NCI-H460 (cell line): ENCODE results near the gene WDR36. TPM values are rescaled to one million over a fixed set of nuclear protein-coding genes. Genes with fewer than 3 reads are reported as not detected.

Experiments used
- DNase-seq: peaks from one replicate; pipeline ENCODE4 v3.0.0-alpha.2; 2016; ENCODE audit warnings: low read depth; ENCODE audit errors: extremely low read depth
- polyA plus RNA-seq: library from polyadenylated mRNA; depleted of rRNA; stranded (reverse); fragments of >200 nt; gene quantifications from 2 replicates; pipeline ENCODE4 v1.2.3, GENCODE V29; 2014; cell fraction: nucleus; rRNA removed
- total RNA-seq: library from RNA; depleted of rRNA; stranded (reverse); fragments of >200 nt; shearing (Covaris generic); gene quantifications from 2 replicates; pipeline ENCODE4 v1.2.3, GENCODE V29; 2014; rRNA removed

WDR36 gene
- 64.4 and 73.1 TPM in 2 replicates for total RNA-seq
- 31.7 and 55.2 TPM in 2 replicates for polyA plus RNA-seq

GRCh38 chr5:111092062-111092853 is at the start of gene WDR36:
WDR36 (plus strand) TSS chr5:111092348; CDS start chr5:111092457, 109 bp downstream.
- peak; percentile 93 for DNase-seq

DNA sequence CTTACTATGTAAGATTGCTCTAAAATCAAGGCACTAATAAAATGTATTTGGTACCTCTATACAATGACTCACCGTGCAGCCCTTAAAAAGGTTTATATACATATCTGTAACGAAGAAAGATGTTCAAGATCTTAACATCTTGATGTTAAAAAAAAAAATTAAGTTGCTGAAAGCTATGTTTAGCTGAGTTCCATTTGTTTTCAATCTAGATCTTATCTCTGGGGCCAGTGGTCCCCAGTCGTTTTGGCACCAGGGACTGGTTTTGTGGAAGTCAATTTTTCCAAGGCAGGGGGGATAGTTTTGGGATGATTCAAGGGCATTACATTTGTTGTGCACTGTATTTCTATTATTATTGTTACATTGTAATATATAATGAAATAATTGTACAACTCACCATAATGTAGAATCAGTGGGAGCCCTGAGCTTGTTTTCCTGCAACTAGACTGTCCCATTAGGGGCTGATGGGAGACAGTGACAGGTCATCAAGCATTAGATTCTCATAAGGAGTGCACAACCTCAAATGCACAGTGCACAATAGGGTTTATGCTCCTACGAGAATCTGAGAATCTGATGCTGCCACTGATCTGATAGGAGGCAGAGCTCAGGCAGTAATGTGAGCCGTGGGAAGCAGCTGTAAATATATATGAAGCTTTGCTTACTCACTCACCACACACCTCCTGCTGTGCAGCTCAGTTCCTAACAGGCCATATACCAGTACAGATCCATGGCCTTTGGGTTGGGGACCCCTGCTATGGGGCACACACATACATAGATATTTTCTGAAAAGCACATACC is 48.2 kb upstream of the WDR36 start:
- DNase-seq, result no peak

DNA sequence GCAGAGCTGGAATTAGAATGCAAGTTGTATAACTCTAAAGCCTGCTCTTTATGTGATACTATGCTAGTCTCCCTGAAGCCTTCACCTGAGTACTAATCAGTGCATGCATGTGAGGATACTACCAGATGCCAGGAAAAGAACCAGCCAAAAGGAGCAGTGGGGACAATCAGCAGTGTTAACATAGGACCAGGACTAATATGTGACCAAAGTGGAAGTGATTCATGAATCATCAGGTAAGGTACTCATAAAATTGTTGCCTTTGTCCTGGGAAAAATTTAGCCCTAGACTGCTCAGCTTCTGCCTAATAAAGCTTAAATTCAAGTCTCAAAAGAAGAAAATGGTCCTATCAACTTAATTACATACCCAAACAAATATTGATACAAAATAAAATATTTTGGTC is 34.1 kb upstream of the WDR36 start:
- DNase-seq, result no peak

- DNase-seq, result no peak
Observed at GRCh38 chr5:111060169-111060568, 32.0 kb upstream of the WDR36 start.

DNA sequence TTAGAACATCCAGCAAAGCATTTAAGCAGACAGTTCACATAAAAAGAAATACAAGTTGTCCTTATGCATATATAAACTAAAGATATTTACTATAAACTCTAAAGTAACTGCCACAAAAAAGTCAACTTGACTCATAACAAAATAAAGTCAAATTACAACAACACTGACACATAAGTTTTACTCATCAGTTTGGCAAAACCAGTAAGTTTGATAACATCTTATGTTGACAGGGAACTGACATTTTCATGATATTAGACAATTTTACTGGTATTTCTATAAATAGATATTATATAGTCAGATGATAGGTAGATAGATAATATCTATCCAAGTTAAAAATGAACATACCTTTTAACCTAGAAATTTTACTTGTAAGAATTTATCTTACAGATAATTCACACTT is 30.5 kb upstream of the WDR36 start:
- DNase-seq, result no peak

DNA sequence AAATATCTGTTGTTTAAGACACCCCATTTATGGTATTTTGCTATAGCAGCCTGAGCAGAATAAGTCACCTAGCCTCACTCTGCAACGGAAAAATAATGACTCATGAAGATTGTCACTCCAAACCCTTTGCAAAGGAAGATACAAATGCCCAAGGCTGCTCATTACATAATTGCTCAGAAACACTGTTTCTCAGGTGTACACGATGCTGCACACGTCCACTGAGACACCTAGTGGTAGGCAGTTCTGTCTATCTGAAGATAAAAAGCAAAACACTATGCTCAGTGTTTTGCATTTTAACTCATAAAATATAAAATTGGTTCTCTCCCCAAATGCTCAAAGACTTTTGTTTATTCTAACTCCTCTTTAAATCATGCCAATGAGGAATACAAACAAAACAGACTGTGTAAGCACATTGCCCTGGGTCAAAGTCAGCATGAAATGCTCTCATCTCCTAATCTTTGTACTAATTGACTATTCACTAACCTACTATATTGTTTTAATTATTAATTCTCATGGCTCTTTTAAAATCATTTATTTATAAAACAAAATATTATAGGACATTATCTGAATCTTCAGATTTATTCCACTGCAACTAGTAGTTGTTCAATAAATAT is 28.3 kb upstream of the WDR36 start:
- DNase-seq, result no peak

- DNase-seq, result no peak
Observed at GRCh38 chr5:111066261-111066938, 25.7 kb upstream of the WDR36 start.

GRCh38 chr5:111068213-111068612 is 23.9 kb upstream of the WDR36 start:
- DNase-seq, result no peak

DNA sequence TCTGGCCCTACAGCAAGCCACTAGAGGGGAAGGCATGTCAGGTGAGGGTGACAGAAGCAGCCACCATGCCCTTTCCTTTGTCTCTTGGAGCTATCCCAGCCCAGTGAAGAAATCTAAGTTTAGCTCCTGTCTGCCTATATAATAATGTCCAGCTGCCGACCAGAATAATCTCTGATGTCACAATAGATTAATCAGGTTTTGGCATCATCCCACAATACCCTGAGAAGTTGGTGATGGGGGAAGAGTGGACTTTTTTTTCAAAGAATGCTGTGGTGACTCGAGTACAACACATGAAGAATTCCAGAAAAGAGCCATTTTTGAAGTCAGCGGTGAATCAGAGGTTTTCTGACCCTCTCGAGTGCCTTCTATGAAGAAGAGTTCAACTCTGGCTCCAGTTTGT is 22.3 kb upstream of the WDR36 start:
- DNase-seq, result no peak

- no peak for DNase-seq
Observed at GRCh38 chr5:111070272-111071134, 21.6 kb upstream of the WDR36 start.

DNA sequence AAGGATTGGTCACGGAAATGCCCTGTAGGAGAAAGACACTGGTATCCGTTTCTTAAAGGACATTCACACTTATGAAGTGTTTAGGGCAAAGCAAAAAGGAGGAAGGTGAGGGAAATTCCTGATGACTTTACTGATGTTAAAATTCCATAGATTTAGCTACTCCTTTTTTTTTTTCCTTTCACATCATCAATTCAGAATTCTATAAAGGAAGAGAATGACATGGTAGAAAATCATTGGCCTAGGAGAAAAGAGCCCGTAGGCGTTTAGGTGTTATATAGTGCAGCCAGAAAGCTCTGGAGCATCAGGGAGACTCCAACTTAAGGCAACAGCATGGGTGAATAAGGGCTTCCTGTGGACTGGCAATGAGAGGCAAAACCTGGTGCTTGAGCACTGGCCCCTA is 20.7 kb upstream of the WDR36 start, which contains the start of gene TSLP:
TSS of gene TSLP (plus strand) at position 301 of the 400 bp plus-strand sequence. CDS start 178 bp downstream, outside the sequence.
- DNase-seq, result no peak

GRCh38 chr5:111072949-111073682 is 19.0 kb upstream of the WDR36 start:
- DNase-seq, result peak; percentile 33

- no peak for DNase-seq
Observed at GRCh38 chr5:111074244-111074643, 17.9 kb upstream of the WDR36 start.

- DNase-seq, result peak; percentile 54
Observed at GRCh38 chr5:111075520-111075919, 16.6 kb upstream of the WDR36 start.

- DNase-seq, result no peak
Observed at GRCh38 chr5:111076091-111076490, 16.1 kb upstream of the WDR36 start.

GRCh38 chr5:111077678-111078077 is 14.5 kb upstream of the WDR36 start:
- no peak for DNase-seq

DNA sequence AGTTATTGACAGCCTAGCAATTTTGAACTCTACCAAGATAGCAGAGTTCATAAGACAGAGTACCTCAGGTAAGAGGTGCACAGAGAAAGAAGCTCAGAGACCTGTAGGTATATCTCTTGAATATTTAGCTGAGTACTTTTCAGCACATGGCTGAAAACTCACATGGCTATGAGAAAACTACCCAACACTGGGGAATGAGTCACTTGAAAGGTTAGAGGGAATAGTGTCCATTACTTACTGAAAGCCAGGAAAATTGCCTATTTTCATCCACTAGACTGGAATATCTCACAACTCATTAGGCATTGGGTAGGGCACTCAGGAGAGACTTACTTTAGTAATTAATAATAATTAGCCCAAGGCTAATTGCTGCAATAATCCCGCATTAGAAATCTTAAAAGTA is 12.3 kb upstream of the WDR36 start:
- no peak for DNase-seq

GRCh38 chr5:111083323-111083722 is 8.8 kb upstream of the WDR36 start:
- DNase-seq, result no peak

GRCh38 chr5:111095982-111096381 is 3.8 kb downstream of the WDR36 start:
- DNase-seq, result no peak
